Measurements from ENCODE around the gene VPS29.

GRCh38 chr12:110505332-110505731, 3.4 kb upstream of the VPS29 start:
- TF ChIP-seq CTCF (IDR thresholded peaks at IDR 0.05; ENCODE audit: poor library complexity, severe bottlenecking) (no peak), POLR2AphosphoS5 (IDR thresholded peaks at IDR 0.05) (no peak), TAF1 (IDR thresholded peaks at IDR 0.05; ENCODE audit: low read depth) (no peak), EP300 (conservative IDR thresholded peaks at IDR 0.05; ENCODE audit: poor library complexity, severe bottlenecking) (no peak), SMC3 (conservative IDR thresholded peaks at IDR 0.05; ENCODE audit: poor library complexity) (no peak)
